HG03571 (cell line): ENCODE data around the gene EHBP1.

Source experiments
- ATAC-seq: cut with Tn5 transposase; IDR thresholded peaks from one replicate; pipeline ENCODE4 v1.9.1; 2021; ENCODE audit not compliant: unreplicated experiment

The EHBP1 gene

DNA sequence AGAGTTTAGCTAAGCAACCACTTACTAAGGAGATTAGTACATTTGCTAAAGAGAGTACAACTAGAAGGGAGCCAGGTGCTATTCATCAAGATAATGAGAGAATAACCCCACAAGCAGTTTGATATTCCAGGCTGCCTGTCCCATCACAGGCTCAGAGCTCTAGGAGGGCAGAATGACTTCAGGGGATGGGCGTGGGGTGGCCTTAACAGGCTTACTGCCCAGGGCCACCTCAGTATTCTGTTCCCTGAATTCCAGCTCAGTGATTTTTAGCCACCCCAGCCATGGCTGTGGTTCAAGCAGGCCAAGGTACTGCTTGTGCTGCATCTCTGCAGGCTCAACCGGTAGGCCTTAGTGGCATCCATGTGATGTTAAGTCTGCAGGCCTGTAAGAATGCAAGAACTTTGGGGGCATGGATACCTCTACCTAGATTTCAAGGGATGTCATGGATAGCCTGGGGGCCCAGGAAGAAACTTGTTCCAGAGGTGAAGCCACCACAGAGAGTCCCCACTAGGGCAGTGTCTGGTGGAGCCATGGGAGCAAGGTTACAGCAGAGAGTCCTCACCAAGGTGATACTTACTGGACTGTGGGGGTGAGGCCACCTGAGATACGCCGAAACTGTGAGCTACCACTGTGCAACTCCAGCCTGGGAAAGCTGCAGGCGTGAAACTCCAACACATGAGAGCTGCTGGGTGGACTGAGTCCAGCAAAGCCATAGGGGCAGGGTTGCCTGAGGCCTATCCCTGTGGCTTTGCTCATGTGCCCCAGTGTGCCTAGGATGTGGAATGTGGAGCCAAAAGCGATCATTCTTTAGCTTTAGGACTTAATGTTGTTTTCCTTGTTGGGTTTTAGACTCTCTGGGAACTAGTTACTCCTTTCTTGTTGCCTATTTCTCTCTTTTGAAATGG is 107.7 kb downstream of the EHBP1 start:
- ATAC-seq: no peak

DNA sequence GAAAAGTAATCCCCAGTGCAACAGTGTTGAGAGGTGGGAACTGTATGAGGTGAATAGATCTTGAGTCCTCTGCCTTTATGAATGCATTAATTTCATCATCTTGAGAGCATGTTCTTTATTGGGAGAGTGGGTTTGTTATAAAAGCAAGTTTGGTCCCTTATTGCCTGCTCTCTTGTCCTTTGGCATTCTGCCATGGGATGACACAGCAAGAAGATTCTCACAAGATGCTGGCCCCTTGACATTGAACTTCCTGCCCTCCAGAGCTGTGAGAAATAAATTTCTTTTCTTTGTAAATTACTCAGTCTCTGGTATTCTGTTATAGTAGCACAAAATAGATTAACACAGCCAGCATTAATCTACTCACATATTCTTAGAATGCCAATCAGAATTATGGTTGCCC is 108.6 kb downstream of the EHBP1 start:
- ATAC-seq: no peak

DNA sequence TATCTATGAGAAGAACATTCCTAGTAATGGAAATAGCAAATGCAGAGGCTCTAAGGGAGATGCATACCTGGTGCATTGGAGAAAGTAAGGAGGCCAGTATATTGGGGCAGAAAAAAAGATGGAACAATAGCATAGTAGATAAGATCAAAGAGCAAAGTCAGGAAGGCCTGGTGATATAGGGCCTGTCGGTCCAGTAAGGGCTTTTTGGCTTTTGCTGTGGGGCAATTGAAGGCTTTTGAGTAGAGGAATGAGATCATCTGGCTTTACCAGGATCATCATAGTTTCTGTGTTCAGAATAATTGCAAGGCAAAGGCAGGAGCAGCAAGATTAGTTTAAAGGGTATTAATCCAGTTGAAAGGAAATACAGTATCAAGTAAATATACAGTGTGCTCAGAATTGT is 111.8 kb downstream of the EHBP1 start:
- ATAC-seq: no peak

DNA sequence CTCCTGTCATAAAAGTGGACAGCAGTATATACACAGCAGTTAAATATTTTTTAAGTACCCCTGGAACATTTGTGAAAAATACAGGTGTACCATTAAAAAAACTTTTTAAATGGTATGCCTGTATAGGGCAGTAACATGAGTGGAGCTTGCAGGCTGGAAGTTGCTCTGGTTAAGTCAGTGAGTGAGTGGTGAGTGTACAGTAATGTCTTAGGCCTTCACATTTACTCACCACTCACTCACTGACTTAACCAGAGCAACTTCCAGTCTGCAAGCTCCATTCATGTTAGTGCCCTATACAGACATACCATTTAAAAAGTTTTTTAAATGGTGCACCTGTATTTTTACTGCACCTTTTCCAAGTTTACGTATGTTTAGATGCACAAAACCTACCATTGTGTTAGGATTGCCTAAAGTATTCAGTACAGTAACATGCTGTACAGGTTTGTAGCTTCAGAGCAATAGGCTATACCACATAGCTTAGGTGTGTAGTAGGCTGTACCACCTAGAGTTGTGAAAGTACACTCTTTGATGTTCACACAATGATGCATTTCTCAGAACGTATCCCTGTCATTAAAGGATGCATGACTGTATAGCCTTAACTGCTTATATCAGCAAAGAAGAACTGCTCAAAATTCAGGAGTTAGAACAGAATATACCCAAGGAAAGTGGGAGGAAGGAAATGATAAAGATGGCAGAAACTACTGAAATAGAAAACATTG is 112.6 kb downstream of the EHBP1 start:
- ATAC-seq: no peak

DNA sequence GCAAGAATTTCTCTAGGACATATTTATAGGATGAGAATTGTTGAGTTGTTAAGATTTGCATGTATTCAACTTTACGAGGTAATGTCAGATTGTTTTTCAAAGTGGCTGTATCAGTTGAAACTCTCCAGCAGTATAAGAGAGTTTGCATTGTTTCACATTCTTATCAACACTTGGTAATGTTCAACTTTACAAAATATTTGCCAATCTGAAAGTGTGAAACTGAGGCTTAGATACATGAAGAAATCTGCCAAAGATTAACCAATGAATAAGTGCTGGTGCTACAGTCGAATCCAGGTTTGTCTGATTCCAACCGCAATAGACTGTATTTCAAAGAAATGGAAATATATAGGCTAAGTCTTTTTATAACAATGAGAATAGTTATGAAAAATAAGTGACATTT is 117.0 kb downstream of the EHBP1 start:
- no peak for ATAC-seq

DNA sequence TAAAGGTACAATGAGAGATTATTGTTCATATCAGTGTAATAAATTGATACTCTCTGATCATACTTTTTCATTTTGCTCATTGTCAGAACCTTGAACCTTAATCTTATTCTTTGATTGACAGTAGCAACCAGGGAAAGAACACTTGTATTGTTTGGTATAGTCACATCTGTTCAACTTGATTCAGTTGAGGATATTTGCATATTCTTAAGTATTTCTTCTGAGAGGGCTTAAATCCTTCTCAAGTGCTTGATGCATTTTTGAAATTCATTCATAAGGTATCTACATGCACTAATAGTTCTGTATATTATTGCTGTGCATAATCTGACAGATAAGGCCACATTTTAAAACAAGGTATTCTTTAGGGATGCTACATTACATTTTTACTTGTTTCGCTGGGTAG is 118.9 kb downstream of the EHBP1 start:
- ATAC-seq: no peak

DNA sequence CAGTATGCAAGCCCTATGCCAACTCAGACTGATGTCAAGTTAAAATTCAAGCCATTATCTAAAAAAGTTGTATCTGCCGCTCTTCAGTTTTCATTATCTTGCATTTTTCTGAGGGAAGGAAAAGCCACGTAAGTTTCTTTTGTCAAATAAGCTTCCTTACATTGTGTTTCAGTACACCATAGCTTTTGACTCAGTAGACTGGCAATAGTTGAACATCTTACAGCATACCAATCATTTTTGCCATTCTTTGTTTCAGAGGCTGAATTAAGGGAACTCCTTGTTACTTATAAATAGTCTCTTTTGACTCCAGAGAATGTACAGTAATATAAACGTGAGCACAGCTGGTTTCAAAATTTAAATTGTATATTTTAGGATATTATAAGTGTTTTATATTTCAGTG is 120.6 kb downstream of the EHBP1 start:
- ATAC-seq: no peak

DNA sequence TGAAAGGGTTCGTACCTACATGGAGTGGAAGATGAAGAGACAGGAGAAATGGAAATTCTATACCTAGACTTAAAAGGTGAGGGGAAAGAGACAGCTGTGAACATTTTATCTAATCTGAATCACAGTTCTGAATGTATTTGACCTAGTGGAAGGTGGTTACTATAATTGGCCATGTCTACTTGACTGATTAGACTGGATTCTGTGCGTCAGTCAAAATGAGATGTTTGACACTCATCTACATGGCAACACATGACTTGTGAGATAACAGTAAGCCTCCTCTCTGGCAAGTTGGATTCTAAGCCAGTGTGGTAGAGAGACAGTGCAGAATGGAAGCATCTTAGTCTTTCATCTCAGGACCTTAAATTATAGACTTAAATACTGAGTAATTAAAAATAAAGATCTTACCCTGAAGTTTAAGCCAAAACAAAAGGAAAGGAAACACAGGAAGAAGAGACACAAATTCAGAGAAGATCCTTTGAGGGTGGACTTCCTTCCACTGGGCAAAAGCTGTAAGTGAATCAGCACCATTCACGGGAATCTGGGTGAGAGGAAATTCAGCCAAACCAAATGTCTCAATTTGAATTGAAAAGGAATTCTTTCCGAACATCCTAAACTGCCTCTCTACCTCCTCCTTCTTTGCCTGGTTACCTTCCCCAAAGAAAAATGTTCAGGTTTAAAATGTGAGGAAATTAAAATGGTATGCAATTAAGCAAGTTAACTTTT is 121.6 kb downstream of the EHBP1 start:
- ATAC-seq: no peak

DNA sequence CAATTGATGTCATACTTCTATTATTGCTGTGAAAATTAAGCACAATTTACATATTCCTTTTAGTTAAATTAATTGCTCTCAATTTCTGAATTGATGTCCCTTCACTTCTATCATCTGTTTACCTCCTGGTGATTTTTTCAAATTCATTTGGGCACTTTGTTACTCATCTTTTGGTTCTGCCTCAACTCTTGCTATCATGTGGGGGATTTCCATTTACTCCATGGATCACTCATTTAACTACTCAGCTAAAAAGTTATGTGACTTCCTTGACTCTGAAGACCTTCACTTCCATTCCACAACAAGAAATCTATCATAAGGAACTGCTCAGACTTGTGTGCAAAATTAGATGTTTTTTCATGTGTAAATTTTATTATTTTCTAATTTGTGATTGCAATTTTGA is 126.2 kb downstream of the EHBP1 start:
- no peak for ATAC-seq

DNA sequence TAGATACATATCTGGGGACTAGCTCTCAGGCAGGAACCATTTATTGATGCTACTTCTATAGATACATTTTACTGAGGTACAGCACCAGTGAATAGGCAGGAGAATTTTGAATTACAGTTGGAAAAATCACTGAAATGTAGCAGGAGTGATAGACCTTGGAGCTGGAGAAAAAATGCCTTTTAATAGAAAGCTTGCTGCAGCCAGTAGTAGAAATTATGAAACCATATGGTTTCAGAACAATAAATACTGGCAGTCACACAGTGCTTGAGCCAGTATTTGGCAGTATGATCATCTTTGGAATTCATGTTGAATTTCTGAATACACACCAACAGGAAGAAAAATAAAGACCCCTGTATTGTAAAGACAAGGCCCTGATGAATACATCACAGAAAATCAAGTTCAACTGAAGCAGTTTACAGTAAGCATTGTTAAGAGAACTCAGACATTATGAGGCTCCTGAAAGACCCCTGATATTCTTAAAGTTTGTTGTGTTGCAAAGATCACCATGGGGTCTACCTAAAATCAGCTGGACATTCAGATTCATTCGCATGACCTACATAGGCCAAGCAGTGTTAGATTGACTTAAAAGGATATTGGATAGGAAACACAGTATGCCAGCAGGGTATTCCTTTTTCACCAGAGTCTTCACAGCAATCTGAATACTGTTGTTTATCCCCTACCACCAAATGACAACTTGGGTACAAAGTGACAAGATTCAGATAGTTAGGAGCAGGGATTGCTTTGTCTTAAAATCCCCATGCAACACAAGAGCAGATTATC is 139.0 kb downstream of the EHBP1 start:
- no peak for ATAC-seq

DNA sequence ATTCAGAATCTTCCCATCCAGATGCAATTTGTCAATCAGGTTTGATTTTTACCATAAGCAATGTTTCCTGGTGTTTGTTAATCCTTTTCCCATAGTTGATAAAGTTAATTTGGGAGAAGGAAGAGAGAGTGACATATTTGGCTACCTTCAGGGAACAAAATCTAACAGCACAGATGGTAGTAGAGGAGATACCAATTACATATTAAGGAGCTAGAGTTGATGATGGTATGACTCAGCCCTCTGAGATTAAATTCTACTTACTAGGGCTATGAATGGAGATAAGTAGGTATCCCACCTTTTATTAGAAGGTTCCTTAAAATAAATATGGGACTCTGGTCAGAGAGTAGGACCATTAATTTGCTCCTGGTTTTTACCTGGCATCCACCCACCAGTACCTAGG is 139.7 kb downstream of the EHBP1 start:
- ATAC-seq: no peak

DNA sequence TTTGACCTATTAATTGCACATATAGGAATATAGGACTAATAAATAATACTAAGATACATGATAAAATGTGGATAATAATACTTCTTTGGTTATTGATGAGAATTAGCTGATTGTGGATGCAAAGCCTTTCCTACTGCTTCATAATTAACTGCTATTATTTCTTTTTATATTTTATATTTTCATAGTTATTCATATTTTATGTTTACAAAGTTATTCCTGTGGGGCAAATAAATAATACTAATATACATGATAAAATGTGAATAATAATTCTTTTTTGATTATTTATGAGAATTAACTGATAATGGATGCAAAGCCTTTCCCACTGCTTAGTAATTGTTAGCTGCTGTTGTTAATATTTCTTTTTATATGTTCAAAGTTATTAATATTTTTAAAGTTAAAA is 146.7 kb downstream of the EHBP1 start:
- no peak for ATAC-seq

DNA sequence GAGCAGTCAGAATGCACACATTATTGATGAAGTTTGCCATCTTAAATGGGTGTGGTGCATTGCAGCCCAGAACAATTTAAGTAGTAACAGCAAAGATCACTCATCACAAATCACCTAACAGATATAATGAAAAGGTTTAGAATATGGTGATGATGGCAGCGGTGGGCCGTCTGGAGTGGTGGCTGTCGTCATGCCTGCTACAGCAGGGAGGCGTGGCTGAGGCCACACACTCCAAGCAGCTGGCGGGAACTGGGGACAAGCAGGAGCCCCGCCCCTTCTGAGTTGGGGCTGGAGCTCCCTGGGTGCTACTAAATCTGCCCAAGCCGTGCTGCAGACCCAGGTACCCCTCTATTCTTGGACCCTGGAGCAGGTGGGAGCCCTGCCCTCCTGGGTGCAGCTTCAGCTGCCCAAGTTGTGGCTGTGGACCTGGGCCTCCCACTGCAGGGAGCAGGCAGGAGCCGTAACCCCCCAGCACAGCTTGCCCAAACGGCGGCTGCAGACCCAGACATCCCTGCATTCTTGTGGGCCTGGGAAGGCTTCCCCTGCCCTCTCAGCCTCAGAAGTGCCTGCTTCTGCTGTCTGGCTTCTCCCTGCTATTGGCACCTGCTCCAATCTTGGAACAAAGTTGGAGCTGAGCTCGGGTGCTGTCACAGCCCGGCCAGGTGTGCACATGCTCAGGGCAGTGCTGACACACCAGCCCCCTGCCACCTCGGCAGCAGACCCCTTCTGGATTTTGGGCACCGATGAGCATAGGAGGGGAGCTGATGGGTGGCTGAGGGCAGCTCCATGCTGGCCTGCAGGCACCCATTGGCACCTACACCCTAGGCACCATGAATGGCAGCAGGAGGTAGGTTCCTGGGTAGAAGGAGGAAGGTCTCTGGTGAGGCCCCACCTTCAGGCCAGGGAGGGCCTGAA is 149.3 kb downstream of the EHBP1 start:
- ATAC-seq: no peak

DNA sequence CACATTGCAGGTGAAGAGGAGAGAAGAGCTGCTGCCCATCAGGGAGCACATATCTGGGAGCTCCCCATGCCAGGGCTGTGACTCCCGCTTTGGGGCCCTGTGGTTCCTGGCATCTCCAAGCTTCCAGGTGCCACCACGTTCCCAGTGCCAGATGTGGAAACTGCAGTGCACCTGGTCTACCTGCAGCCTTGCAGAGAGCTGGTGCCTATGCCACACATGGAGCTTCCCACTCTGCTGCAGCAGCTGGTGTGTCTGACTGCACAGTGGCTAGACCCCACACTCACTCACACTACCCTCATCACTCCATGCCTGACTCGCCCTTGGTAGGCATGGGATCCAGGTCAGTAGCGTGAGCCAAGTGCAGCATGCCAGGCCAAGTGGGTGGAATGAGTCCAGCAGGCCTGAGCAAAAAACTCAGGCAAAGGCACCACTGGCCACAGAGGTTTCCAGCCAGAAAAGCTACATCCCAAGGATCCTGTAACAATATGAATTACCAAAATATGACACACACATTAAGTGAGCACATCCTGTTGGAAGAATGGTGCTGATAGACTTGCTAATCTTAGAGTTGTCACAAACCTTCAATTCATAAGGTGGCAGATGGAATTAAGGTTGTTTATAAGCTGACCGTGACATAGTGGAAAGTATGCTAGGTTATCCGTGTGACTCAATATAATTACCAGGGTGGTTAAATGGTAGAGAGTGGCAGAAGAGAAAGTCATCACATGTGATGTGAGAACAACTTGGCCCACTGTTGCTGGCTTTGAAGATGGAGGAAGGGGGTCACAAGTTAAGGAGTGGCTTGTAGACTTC is 150.9 kb downstream of the EHBP1 start:
- ATAC-seq: no peak

DNA sequence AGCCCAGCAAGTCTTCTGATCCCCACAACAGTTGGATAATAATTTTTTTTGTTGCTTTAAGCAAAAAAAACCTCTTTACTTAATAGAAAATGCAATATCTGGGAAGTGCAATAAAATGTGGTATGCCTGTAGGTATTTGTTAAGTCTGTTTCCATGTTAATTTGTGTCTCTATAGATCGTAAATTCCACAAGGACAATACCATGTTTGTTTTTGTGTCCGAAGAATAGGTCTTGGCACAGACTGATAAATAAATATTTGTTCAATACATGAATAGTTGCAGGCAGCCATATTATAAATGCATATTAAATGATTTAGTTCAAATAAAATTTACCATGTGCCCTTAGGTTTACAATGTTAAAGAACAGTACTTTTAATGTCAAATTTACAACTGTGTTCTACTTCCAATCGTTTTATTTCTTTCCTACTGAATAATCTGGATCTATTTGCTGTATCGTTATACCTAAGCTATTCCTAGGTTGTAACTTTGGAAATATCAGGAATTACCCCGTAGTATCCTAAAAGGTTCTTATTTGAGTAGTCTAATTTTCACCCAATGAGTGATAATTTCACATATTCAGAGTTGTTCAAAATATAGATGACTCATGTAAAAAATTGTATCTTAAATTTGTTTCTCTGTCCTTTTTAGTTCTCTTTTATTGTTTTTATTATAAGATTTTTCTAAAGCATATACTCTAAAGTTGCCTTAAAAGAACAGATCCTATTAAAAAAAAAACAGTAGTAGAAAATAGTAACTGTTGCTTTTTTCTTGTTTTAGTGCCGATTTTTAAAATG is 151.8 kb downstream of the EHBP1 start:
- no peak for ATAC-seq

DNA sequence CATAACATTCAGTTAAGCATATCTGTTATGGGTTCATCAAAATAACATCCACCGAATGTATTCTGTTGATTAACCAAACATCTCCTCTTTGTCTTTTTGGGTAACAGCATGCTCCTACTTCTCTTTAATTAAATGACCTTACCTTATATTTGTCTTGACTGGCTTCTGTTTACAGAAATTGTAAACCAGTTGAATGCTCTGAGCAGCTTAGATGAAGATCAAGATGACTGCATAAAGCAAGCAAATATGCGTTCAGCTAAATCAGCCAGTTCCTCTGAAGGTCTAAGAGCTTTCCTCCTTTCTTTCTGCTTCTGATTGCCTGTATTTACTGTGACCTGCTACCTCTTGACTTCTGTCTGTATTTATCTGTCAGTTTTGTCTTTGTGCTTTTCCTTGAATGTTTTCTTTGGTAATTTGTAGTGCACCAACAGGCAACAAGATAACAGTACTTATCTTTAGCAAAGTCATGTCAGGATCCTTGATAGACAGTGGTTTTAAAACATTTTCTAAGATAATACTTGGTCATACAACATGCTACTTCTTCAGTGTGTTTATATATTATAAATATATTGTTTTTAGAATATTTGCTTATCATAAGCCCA is 152.8 kb downstream of the EHBP1 start:
- no peak for ATAC-seq

DNA sequence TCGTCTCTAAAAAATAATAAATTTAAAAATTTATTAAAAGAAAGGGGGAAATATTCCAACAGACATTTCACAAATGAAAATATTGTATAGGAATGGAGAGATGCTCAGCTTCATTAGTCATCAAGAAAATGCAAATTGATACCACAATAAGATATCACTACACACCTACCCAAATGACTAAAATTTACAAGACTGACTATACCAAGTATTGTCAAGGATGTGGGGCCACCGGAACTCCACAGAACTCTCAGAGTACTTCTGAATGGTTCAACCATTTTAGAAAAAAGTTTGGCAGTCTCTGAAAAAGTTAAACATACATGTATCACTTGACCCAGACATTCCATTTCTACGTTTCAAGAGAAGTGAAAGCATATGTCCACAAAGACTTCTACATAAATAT is 163.4 kb downstream of the EHBP1 start:
- no peak for ATAC-seq

DNA sequence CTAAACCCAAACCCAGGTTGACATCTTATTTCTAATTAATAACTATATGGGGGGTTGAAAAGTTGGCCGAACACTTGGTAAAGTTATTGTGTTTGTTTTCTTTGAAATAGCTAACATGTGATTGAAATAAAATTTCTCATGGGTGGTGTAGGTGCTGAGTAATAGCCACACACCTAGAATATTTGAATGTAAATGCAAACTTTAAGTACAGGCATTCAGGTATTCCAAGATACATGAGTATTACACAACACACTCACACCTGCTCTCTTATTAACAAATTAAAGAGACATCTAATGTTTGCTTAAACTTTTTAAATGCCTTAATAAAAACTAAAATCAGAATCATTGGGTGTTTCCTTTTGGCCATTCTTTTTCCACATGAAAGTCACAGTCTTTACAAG is 165.5 kb downstream of the EHBP1 start:
- no peak for ATAC-seq
